Trophoblast cell (in vitro differentiated cells and primary cell): ENCODE results near the gene ZNF598.

Experiments used
- DNase-seq, 2 donors: peaks; one replicate each; pipeline ENCODE4 v3.0.0-alpha.2; 2016
- H2AFZ ChIP-seq: 2 replicates; pipeline ENCODE4 v1.6.1; 2013; ENCODE audit warnings: low read length, moderate library complexity, mild to moderate bottlenecking; ENCODE audit not compliant: insufficient read depth, poor library complexity
- H2AK5ac ChIP-seq: 2 replicates; pipeline ENCODE4 v1.6.1; 2013; ENCODE audit warnings: mild to moderate bottlenecking, low read length
- H2BK120ac ChIP-seq: 2 replicates; pipeline ENCODE4 v1.6.1; 2013; ENCODE audit warnings: low read length, mild to moderate bottlenecking, moderate library complexity; ENCODE audit not compliant: insufficient read depth, poor library complexity
- H2BK12ac ChIP-seq: 2 replicates; pipeline ENCODE4 v1.6.1; 2013; ENCODE audit warnings: mild to moderate bottlenecking, low read length, moderate library complexity
- H2BK5ac ChIP-seq: 2 replicates; pipeline ENCODE4 v1.6.1; 2013; ENCODE audit warnings: low read length, low read depth, moderate library complexity, mild to moderate bottlenecking; ENCODE audit not compliant: poor library complexity
- H3K14ac ChIP-seq: 2 replicates; pipeline ENCODE4 v1.6.1; 2013; ENCODE audit warnings: mild to moderate bottlenecking, low read length
- H3K18ac ChIP-seq: 2 replicates; pipeline ENCODE4 v1.6.1; 2013; ENCODE audit warnings: mild to moderate bottlenecking, low read length
- H3K23ac ChIP-seq: 2 replicates; pipeline ENCODE4 v1.6.1; 2013; ENCODE audit warnings: low read length
- H3K27ac ChIP-seq: 2 replicates; pipeline ENCODE4 v1.5.1; 2013; ENCODE audit warnings: low read depth, mild to moderate bottlenecking, inconsistent platforms, low read length, moderate library complexity
- H3K27me3 ChIP-seq: 2 replicates; pipeline ENCODE4 v1.6.1; 2013; ENCODE audit warnings: inconsistent platforms, mild to moderate bottlenecking, low read length, moderate library complexity; ENCODE audit not compliant: insufficient read depth
- H3K36me3 ChIP-seq, 2 experiments: 1 replicate in 1 of 2; 2 replicates in 1 of 2; pipeline ENCODE4 v1.6.1; 2013; ENCODE audit warnings: low read length in 2 of 2, mild to moderate bottlenecking in 2 of 2, moderate library complexity in 1 of 2; ENCODE audit not compliant: insufficient read depth in 2 of 2, control insufficient read depth in 1 of 2
- H3K4ac ChIP-seq: 2 replicates; pipeline ENCODE4 v1.6.1; 2013; ENCODE audit warnings: low read depth, mild to moderate bottlenecking, low read length, moderate library complexity
- H3K4me1 ChIP-seq, 2 experiments: 1 replicate in 1 of 2; 2 replicates in 1 of 2; pipeline ENCODE4 v1.6.1; 2013; ENCODE audit warnings: low read length in 2 of 2, mild to moderate bottlenecking in 2 of 2, moderate library complexity in 1 of 2; ENCODE audit not compliant: insufficient read depth in 2 of 2, control insufficient read depth in 1 of 2
- H3K4me2 ChIP-seq: 2 replicates; pipeline ENCODE4 v1.6.1; 2013; ENCODE audit warnings: inconsistent platforms, mild to moderate bottlenecking, low read length, moderate library complexity
- H3K4me3 ChIP-seq: 2 replicates; pipeline ENCODE4 v1.5.1; 2013; ENCODE audit warnings: mild to moderate bottlenecking, low read depth, low read length, inconsistent platforms
- H3K79me1 ChIP-seq: one replicate; pipeline ENCODE4 v1.6.1; 2013; ENCODE audit warnings: low read length
- H3K79me2 ChIP-seq: 2 replicates; pipeline ENCODE4 v1.6.1; 2013; ENCODE audit warnings: low read length, mild to moderate bottlenecking; ENCODE audit not compliant: control insufficient read depth, insufficient read depth, poor library complexity
- H3K9ac ChIP-seq: 2 replicates; pipeline ENCODE4 v1.6.1; 2013; ENCODE audit warnings: mild to moderate bottlenecking, low read length
- H3K9me3 ChIP-seq: 2 replicates; pipeline ENCODE4 v1.6.1; 2013; ENCODE audit warnings: low read depth, mild to moderate bottlenecking, control low read depth, inconsistent platforms, low read length; ENCODE audit not compliant: insufficient read depth
- H4K12ac ChIP-seq: 2 replicates; pipeline ENCODE4 v1.6.1; 2013; ENCODE audit warnings: low read depth, mild to moderate bottlenecking, low read length, moderate library complexity
- H4K8ac ChIP-seq: 2 replicates; pipeline ENCODE4 v1.6.1; 2013; ENCODE audit warnings: low read depth, mild to moderate bottlenecking, low read length, moderate library complexity
- H4K91ac ChIP-seq: one replicate; pipeline ENCODE4 v1.6.1; 2013; ENCODE audit warnings: low read depth, mild to moderate bottlenecking, low read length, moderate library complexity
- WGBS: extraction: QIAGEN DNeasy Blood & Tissue Kit; methylation state at CpG from one replicate; pipeline ENCODE4 v1.1.7; 2013; ENCODE audit warnings: missing lambda C conversion rate; ENCODE audit not compliant: insufficient read length, insufficient coverage; ENCODE audit errors: extremely low coverage; 5-methylcytosine and 5-hydroxymethylcytosine counted together

Gene ZNF598

GRCh38 chr16:1975432-1976215, 34.0 kb downstream of the ZNF598 start:
- no peak overlapping the region for H3K9ac ChIP-seq
- H3K9me3 ChIP-seq: peaks cover 6% of the 10 kb centered on the region
- no peak overlapping the region for H3K23ac ChIP-seq
- H2AFZ ChIP-seq: no peak overlapping the region
- no peak overlapping the region for H3K18ac ChIP-seq
- no peak overlapping the region for H2BK12ac ChIP-seq
- peaks cover 11% of the 10 kb centered on the region for H3K79me2 ChIP-seq
- DNase-seq: no peak
- H3K27me3 ChIP-seq: peaks cover 15% of the 10 kb centered on the region
- H3K79me1 ChIP-seq: peaks cover 10% of the 10 kb centered on the region
- H4K8ac ChIP-seq: no peak overlapping the region
- H3K36me3 ChIP-seq: peaks cover 44 to 46% of the 10 kb centered on the region in 2 experiments
- H4K12ac ChIP-seq: no peak overlapping the region
- H3K4me3 ChIP-seq: no peak overlapping the region
- no CpG with 5 or more reads among the region's 33 CpGs for WGBS
- no peak overlapping the region for H3K4ac ChIP-seq
- no peak overlapping the region for H3K14ac ChIP-seq
- no peak overlapping the region for H2BK5ac ChIP-seq
- no peak overlapping the region for H2AK5ac ChIP-seq
- no peak overlapping the region for H3K27ac ChIP-seq
- H2BK120ac ChIP-seq: no peak overlapping the region
- H4K91ac ChIP-seq: no peak overlapping the region
- H3K4me1 ChIP-seq: peaks cover 20 to 24% of the 10 kb centered on the region in 2 experiments
- H3K4me2 ChIP-seq: no peak overlapping the region

DNA sequence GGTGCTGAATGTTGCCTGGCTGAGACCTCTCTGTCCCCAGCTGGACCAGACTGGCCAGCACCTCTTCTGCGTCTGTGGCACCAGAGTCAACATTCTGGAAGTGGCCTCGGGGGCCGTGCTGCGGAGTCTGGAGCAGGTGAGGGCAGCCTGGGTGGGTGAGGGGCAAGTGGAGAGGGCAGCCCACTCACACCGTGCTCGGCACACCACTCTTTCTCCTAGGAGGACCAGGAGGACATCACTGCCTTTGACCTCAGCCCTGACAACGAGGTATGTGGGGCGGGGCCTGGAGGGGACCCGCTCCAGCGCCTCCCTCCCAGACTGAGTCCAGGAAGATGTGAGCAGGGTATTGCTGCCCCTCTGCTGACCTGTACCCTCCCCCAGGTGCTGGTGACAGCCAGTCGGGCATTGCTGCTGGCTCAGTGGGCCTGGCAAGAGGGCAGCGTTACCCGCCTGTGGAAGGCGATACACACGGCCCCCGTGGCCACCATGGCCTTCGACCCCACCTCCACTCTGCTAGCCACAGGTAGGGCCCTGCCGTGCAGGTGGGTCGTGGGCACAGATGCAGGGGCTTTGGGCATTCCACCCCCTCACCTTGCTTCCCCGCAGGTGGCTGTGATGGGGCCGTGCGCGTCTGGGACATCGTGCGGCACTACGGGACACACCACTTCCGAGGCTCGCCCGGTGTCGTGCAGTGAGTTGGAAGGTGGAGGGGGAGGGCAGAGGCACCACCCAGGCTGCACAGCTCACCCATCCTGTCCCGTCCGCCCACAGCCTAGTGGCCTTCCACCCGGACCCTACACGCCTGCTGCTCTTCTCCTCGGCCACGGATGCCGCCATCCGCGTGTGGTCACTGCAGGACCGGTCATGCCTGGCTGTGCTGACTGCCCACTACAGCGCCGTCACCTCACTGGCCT, 35.2 kb downstream of the ZNF598 start:
- Histone ChIP-seq H3K36me3 (peaks cover 44 to 46% of the 10 kb centered on the region in 2 experiments), H3K27ac (no peak overlapping the region), H2AFZ (no peak overlapping the region), H2BK120ac (no peak overlapping the region), H2BK12ac (no peak overlapping the region), H3K4me3 (peak overlapping the region; percentile 9), H3K14ac (no peak overlapping the region), H3K4ac (no peak overlapping the region), H3K4me1 (peaks cover 16 to 18% of the 10 kb centered on the region in 2 experiments), H4K12ac (no peak overlapping the region), H2BK5ac (no peak overlapping the region), H3K23ac (no peak overlapping the region), H4K91ac (no peak overlapping the region), H2AK5ac (no peak overlapping the region), H3K79me2 (peaks cover 11% of the 10 kb centered on the region), H3K79me1 (peaks cover 7% of the 10 kb centered on the region), H3K18ac (no peak overlapping the region), H3K9me3 (no peaks in the 10 kb centered on the region), H4K8ac (no peak overlapping the region), H3K9ac (no peak overlapping the region), H3K4me2 (no peak overlapping the region), H3K27me3 (peaks cover 3% of the 10 kb centered on the region)
- no CpG with 5 or more reads among the region's 42 CpGs for WGBS
- DNase-seq: no peak

DNA sequence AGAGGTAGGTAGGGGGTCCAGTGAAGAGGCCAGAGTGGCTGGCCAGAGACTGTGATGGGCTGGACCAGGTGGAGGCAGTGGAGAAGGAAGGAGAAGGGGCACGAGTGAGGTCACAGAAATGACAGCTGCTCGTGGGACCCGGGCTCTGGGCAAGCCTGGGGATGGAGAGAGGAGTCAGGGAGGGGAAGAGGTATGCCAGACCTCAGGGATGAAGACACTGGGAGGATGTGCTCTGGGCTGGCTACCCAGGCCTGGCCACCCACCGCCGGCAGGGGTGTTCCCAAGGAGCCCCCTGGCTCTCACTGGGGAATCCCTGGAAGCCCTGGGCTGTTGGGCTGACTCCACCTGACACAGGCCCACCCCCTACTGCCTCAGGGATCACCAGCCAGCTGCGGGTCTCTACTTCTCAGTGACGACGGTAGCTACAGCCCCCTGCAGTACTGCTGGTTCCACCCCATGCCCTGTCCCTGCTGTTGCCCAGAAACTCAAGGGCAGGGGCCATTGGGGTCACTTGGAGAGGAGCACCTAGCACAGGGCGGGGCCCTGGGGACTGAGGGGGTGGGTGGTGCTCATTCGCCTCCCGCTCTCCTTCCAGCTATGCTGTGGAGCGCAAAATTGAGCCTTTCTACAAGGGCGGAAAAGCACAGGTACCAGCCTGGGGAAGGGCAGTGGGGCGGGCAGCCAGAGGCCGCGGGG, 36.0 kb downstream of the ZNF598 start:
- H3K14ac ChIP-seq: no peak overlapping the region
- no peak overlapping the region for H2BK120ac ChIP-seq
- DNase-seq: no peak
- no peak overlapping the region for H4K91ac ChIP-seq
- H4K12ac ChIP-seq: no peak overlapping the region
- H3K36me3 ChIP-seq: peaks cover 44 to 45% of the 10 kb centered on the region in 2 experiments
- no peak overlapping the region for H3K4ac ChIP-seq
- H3K23ac ChIP-seq: no peak overlapping the region
- H2AFZ ChIP-seq: no peak overlapping the region
- H2BK5ac ChIP-seq: no peak overlapping the region
- no peak overlapping the region for H3K4me2 ChIP-seq
- no peak overlapping the region for H2AK5ac ChIP-seq
- no CpG with 5 or more reads among the region's 16 CpGs for WGBS
- H3K27ac ChIP-seq: no peak overlapping the region
- peaks cover 7% of the 10 kb centered on the region for H3K79me1 ChIP-seq
- H3K4me3 ChIP-seq: no peak overlapping the region
- H3K79me2 ChIP-seq: peaks cover 11% of the 10 kb centered on the region
- no peak overlapping the region for H2BK12ac ChIP-seq
- no peak overlapping the region for H4K8ac ChIP-seq
- no peak overlapping the region for H3K9ac ChIP-seq
- no peaks in the 10 kb centered on the region for H3K9me3 ChIP-seq
- H3K18ac ChIP-seq: peak overlapping the region; percentile 18
- H3K27me3 ChIP-seq: no peaks in the 10 kb centered on the region
- H3K4me1 ChIP-seq: peaks cover 10 to 12% of the 10 kb centered on the region in 2 experiments

DNA sequence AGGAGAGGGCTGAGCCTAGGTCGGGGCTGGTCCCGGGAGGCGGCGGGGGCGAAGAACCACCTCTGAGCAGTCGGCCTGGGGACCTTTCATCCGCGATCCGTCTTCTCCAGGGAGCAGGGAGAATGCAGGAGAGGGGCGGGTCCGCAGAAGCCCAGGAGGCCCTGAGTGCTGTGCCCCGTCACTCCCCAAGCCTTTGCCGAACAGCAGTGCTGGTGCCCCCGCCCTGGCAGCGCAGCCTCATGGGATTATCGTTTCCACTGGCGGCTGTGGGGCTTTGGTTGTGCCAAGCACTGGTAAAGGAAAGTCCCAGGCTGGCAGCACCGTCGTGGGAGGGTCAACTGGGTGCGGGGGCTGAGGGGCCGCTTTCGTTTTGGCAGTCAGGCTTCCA, 37.1 kb downstream of the ZNF598 start:
- Histone ChIP-seq H2AFZ (peak overlapping the region; percentile 46), H3K9me3 (no peaks in the 10 kb centered on the region), H4K8ac (peak overlapping the region; percentile 97), H2BK5ac (peak overlapping the region; percentile 37), H3K9ac (peak overlapping the region; percentile 89), H2AK5ac (peak overlapping the region; percentile 54), H3K79me1 (peaks cover 7% of the 10 kb centered on the region), H2BK120ac (peak overlapping the region; percentile 8), H3K4me1 (peaks cover 10 to 11% of the 10 kb centered on the region in 2 experiments), H3K27ac (no peak overlapping the region), H3K14ac (peak overlapping the region; percentile 84), H3K27me3 (no peaks in the 10 kb centered on the region), H3K4me3 (peak overlapping the region; percentile 90), H3K79me2 (peaks cover 11% of the 10 kb centered on the region), H3K36me3 (peaks cover 34% of the 10 kb centered on the region in 2 experiments), H3K4me2 (peak overlapping the region; percentile 92), H4K12ac (peak overlapping the region; percentile 87), H3K23ac (no peak overlapping the region), H2BK12ac (no peak overlapping the region), H4K91ac (peak overlapping the region; percentile 87), H3K4ac (peak overlapping the region; percentile 76), H3K18ac (peak overlapping the region; percentile 63)
- WGBS: no CpG with 5 or more reads among the region's 22 CpGs
- DNase-seq: peak; percentile 24 to 27
